HG02623 (cell line): Measurements from ENCODE around the gene RPL38.
A peak's percentile ranks its signal among the peaks of the same experiment; 100 is the strongest.

Source experiments
- ATAC-seq: cut with Tn5 transposase; IDR thresholded peaks from one replicate; pipeline ENCODE4 v1.9.1; 2021; ENCODE audit warnings: moderate library complexity; ENCODE audit not compliant: unreplicated experiment

RPL38 gene

GRCh38 chr17:74203439-74204240, at the start of gene RPL38:
Gene RPL38 (plus strand): TSS chr17:74203678. CDS start chr17:74203956, 278 bp downstream.
- ATAC-seq, result peak; percentile 57

DNA sequence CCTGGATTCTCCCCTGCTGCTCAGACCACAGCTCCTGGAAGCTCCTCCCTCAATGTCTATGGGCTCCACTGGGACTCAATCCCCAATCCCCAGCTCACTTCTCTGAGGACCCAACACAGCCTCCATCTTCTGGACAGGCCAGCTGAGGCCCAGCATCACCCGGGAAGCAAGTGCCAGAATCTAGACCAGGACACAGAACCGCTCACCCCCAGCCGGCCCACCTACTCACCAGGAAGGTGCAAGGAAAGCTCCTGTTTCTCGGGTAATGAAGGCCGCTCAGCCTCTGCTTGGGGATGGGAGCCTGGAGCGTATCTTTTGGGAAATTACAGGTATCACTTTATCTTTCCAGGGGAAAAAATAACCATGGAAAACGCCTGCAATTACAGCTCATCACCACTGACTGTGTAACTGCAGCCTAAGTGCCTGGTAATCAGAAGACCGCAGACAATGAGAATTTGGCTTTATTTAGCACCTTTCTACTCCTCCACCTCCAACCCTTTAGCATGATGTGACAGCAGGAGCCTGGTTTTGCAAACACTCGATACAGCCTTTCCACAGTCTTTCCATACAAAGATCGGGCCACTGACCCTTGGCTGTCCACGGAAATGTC, 49.6 kb upstream of the RPL38 start:
- ATAC-seq, result no peak

DNA sequence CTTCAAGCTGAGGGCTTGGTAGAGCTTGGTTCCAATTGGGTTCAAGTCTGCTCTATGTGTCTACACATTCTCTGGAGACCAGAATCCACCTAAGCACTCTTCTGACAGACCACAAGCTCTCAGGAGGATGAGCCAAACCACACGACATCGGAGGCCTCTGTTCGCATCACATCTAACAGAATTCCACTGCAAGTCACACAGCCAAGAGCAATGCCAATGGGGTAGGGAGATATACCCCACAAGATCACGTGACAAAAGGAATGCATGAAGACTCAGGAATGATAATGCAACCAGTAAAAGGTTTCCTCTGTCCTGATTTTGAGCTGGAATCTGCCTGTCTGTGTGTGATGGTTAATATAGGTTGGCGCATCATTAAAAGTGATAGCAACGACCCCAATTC, 46.6 kb upstream of the RPL38 start:
- no peak for ATAC-seq

DNA sequence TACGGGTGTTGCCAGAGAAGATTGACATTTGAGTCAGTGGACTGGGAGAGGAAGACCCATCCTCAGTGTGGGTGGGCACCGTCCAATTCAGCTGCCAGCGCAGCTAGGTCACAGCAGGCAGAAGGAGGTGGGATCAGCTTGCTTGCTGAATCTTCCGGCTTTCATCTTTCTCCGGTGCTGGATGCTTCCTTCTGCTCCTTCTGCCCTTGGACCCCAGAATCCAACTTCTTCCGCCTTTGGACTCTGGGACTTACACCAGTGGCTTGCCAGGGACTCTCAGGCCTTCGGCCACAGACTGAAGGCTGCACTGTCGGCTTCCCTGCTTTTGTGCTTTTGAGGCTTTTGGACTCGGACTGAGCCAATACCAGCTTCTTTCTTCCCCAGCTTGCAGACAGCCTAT, 46.1 kb upstream of the RPL38 start:
- no peak for ATAC-seq

- no peak for ATAC-seq
These were observed 44.7 kb upstream of the RPL38 start for GRCh38 chr17:74158761-74159160.

DNA sequence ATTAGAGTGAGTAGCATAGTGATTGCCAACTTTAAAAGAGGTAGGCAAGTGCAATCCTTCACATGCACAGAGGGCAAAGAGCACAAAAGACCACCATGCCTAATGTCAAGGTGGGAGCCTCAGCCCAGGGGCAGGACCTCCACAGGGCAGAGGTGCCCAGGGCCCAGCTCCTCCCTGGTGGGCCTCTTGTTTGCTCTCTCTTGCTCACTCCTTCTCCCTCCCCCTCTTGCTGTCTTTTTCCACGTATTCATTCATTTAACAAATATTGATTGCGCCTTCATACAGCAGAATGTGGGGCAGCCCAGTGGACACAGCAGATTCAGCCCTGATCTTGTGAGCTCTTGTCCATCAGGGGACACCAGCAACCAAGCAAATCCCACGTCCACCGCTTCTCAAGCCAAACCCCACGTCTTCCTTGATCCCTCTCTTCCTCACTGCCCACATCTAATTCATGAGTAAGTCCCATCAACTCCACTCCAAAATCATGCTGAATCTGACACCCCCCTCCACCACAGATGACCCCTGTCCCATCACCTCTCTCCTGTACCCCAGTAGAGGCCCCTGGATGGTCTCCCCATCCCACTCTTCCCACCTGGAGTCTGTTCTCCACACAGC, 44.1 kb upstream of the RPL38 start:
- no peak for ATAC-seq

DNA sequence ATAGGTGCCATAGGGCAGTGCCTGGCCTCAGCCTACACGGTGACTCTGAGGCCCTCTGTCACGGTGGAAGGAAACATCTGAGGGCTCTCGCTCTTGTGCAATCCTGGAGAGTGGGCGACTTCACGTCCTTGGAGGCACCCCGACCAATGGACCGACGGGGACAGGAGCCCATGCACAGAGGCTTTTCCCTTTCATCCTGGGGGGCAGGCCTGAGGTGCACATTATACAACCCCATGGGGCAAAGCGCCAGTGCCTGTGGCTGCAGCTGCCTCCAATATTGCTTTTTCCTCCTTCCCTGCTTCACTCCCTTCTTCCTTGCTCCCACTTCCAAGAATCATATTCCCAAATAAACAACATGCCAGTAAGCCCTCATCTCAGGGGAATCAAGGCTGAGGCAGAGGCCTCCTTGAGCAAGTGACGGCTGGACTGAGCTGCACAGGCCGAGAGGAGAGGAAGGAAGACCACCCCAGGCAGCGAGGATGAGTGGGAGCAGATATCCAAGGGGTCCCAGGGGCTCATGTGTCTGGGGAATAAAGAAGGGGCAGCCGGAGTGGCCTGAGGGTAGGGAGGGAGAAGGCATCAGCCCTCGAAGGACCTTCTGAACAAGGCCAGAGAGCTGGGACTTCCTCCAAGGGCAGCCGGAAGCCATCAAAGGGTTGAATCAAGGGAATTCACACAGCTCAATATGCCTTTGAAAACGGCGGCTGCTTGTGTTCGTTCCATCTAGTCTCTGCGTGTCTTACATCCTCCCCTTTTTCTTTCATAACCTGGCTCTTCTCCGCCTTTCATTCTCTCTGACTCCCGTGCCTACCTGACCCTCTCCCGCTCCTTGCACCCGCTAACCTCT, 42.6 kb upstream of the RPL38 start:
- no peak for ATAC-seq

- ATAC-seq, result no peak
These were observed 42.0 kb upstream of the RPL38 start for GRCh38 chr17:74161503-74161875.

- ATAC-seq, result no peak
These were observed 40.1 kb upstream of the RPL38 start for GRCh38 chr17:74163271-74163821.

GRCh38 chr17:74163836-74164235, 39.6 kb upstream of the RPL38 start:
- ATAC-seq, result no peak

- ATAC-seq, result no peak
These were observed 38.9 kb upstream of the RPL38 start for GRCh38 chr17:74164446-74165045.

DNA sequence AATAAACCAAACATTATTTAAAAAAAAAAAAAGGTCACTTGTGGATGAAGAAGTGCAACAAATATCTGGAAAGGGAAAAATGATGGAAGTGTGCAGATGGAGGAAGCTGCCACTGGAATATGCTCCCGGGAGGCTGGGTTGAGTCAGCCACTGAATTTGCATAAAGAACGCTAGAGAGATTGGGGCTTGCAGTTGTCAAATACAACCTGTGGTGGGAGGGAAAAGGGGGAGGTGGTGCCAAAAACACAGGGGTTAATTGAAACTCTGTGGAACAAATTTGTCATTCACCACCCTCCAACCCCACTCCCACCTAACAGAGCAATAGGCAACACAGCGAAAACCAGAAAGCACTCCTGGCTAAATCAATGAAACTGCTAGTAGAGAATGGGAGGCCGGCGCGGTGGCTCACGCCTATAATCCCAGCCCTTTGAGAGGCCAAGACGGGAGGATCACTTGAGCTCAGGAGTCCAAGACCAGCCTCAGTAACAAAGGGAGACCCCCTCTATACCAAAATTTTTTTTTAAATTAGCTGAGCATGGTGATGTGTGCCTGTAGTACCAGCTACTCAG, 37.6 kb upstream of the RPL38 start:
- ATAC-seq, result no peak

- no peak for ATAC-seq
These were observed 32.6 kb upstream of the RPL38 start for GRCh38 chr17:74170924-74171323.

- no peak for ATAC-seq
These were observed 30.8 kb upstream of the RPL38 start for GRCh38 chr17:74172700-74173099.

GRCh38 chr17:74176546-74177001, 26.9 kb upstream of the RPL38 start:
- no peak for ATAC-seq

GRCh38 chr17:74177018-74177450, 26.4 kb upstream of the RPL38 start:
- ATAC-seq, result no peak

DNA sequence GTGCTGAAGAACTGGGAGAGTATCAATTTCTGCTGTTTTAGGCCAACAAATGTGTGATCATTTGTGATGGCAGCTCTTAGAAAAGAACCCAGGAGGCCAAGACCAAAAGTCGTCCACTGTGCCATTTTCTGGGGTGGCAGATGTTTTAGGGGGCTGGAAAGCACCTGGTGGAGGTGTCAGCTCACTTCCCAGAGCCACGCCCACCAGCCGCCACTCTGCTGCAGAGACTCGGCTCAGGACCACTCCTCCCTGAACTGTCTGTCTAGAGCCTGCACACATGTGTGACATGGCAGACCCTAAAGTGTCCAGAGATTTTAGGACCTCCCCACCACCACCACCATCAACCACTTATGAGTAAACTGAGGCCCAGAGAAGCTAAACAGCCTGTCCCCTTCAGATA, 23.9 kb upstream of the RPL38 start:
- ATAC-seq, result no peak

DNA sequence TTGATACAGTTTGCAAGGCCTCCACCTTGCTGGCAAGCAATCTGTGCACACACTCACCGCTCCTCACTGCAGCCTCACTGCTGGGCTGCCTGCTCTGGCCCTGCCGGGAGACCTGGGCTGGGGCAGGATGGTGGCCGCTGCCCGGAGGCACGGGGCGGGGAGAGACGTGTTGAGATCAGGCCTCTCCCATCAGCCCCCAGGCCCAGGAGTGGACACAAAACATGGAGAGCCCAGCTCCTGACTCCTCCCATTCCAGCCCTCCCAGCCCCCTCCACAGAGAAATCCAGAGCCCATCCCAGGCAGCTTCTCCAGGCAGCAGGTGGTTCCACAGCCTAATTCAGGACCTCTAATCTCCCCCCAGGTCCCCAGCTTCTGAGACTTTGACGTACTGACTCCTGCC, 23.1 kb upstream of the RPL38 start:
- ATAC-seq, result no peak

DNA sequence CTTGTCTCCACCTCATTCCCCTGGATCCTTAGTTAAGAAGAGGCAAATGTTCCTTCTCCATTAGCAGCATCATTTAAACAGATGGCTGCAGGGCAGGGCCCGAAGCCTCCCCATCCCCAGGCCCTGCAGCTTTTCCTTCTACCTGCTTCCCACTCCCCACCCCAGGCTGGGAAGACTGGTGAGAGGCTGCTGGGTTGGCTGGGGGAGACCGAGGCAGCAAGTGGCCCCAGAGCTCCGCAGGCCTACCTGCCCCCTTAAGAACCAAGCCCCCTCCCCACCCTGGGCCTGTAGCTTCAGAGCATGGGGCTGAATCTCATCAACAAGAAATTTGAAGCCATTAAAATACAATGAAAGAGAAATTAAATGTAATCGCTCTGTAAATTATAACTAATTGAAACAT, 22.1 kb upstream of the RPL38 start:
- no peak for ATAC-seq

- ATAC-seq, result no peak
These were observed 21.3 kb upstream of the RPL38 start for GRCh38 chr17:74182041-74182723.
